Measurements from ENCODE around the gene NSDHL.

Gene NSDHL

GRCh38 chrX:152845618-152846240 lies 14.9 kb downstream of the NSDHL start:
- no peak for DNase-seq

- DNase-seq = no peak
These were observed 16.4 kb downstream of the NSDHL start for GRCh38 chrX:152847281-152847680.

GRCh38 chrX:152850465-152850864 lies 19.6 kb downstream of the NSDHL start:
- no peak for DNase-seq

GRCh38 chrX:152853986-152854385 lies 23.1 kb downstream of the NSDHL start:
- DNase-seq = no peak

GRCh38 chrX:152861116-152861515 lies 30.3 kb downstream of the NSDHL start:
- no peak for DNase-seq

GRCh38 chrX:152861826-152862225 lies 31.0 kb downstream of the NSDHL start:
- no peak for DNase-seq

GRCh38 chrX:152865232-152865920 lies 34.5 kb downstream of the NSDHL start:
- no peak for DNase-seq

GRCh38 chrX:152866386-152866785 lies 35.5 kb downstream of the NSDHL start:
- no peak for DNase-seq

- DNase-seq = no peak
These were observed 39.1 kb downstream of the NSDHL start for GRCh38 chrX:152869972-152870371.

GRCh38 chrX:152871260-152871659 lies 40.4 kb downstream of the NSDHL start:
- no peak for DNase-seq

- no peak for DNase-seq
These were observed 41.7 kb downstream of the NSDHL start for GRCh38 chrX:152872522-152872921.

- no peak for DNase-seq
These were observed 42.5 kb downstream of the NSDHL start for GRCh38 chrX:152873361-152873760.

- DNase-seq = no peak
These were observed 46.3 kb downstream of the NSDHL start for GRCh38 chrX:152876931-152877840.

GRCh38 chrX:152878976-152879755 lies 48.3 kb downstream of the NSDHL start:
- DNase-seq = no peak

- no peak for DNase-seq
These were observed 50.4 kb downstream of the NSDHL start for GRCh38 chrX:152881289-152881688.

- DNase-seq = no peak
These were observed 53.3 kb downstream of the NSDHL start for GRCh38 chrX:152884171-152884570.

- DNase-seq = no peak
These were observed 55.9 kb downstream of the NSDHL start for GRCh38 chrX:152886716-152887115.

GRCh38 chrX:152892499-152892898 lies 61.6 kb downstream of the NSDHL start:
- no peak for DNase-seq

GRCh38 chrX:152892999-152893891 lies 62.4 kb downstream of the NSDHL start:
- DNase-seq = no peak

GRCh38 chrX:152893980-152894610 lies 63.2 kb downstream of the NSDHL start:
- DNase-seq = no peak

- DNase-seq = no peak
These were observed 64.3 kb downstream of the NSDHL start for GRCh38 chrX:152895121-152895520.

All from stimulated activated naive CD4-positive, alpha-beta T cell (primary cell).